EH (cell line): ENCODE results near the gene ZRSR2.

ENCODE experiments used
- DNase-seq: peaks from one replicate; pipeline ENCODE4 v3.0.0-alpha.2; 2015; ENCODE audit warnings: low read depth

The ZRSR2 gene

GRCh38 chrX:15854080-15854655 is 63.9 kb downstream of the ZRSR2 start:
- peak; percentile 30 for DNase-seq

GRCh38 chrX:15854712-15855567 is 64.7 kb downstream of the ZRSR2 start, which contains the start of gene AP1S2:
Gene AP1S2 (minus strand): TSS chrX:15854813. CDS start chrX:15852524, 2,289 bp downstream.
- DNase-seq, result peak; percentile 93

GRCh38 chrX:15855568-15856221 is 65.4 kb downstream of the ZRSR2 start:
- no peak for DNase-seq

- DNase-seq, result no peak
These were observed 65.9 kb downstream of the ZRSR2 start for GRCh38 chrX:15856222-15856587.

- DNase-seq, result no peak
These were observed 66.4 kb downstream of the ZRSR2 start for GRCh38 chrX:15856636-15857035.

- DNase-seq, result no peak
These were observed 67.8 kb downstream of the ZRSR2 start for GRCh38 chrX:15858051-15858450.

- DNase-seq, result no peak
These were observed 70.6 kb downstream of the ZRSR2 start for GRCh38 chrX:15860921-15861320.

- no peak for DNase-seq
These were observed 73.7 kb downstream of the ZRSR2 start for GRCh38 chrX:15864023-15864422.

- DNase-seq, result no peak
These were observed 74.3 kb downstream of the ZRSR2 start for GRCh38 chrX:15864629-15865028.

- no peak for DNase-seq
These were observed 75.9 kb downstream of the ZRSR2 start for GRCh38 chrX:15866147-15866546.

- no peak for DNase-seq
These were observed 79.4 kb downstream of the ZRSR2 start for GRCh38 chrX:15869695-15870094.

GRCh38 chrX:15870310-15870709 is 80.0 kb downstream of the ZRSR2 start:
- DNase-seq, result no peak
